ENCODE data around the gene C1orf35. TPM values are rescaled to one million over a fixed set of nuclear protein-coding genes. Genes with fewer than 3 reads are reported as not detected.

The C1orf35 gene
- total RNA-seq, 1 donor = 5.4 TPM

- DNase-seq (ENCODE audit: insufficient read length, low spot score, missing footprints) = no peak
- Histone ChIP-seq H3K9me3 (ENCODE audit: low read depth, low read length) (no peaks in the 10 kb centered on the region), H3K79me2 (ENCODE audit: insufficient read depth, low read length) (no peaks in the 10 kb centered on the region), H2AFZ (ENCODE audit: low read length) (no peak overlapping the region), H3K27ac (ENCODE audit: low read depth, low read length) (no peak overlapping the region), H3K4me1 (ENCODE audit: insufficient read depth, low read length) (no peaks in the 10 kb centered on the region), H3K27me3 (ENCODE audit: insufficient read depth, low read length) (peaks cover 1% of the 10 kb centered on the region), H3K4me3 (ENCODE audit: insufficient read depth, low read length) (no peak overlapping the region), H3K4me2 (ENCODE audit: insufficient read depth, low read length) (no peak overlapping the region), H4K20me1 (ENCODE audit: insufficient read depth, low read length) (peaks cover 32% of the 10 kb centered on the region), H3K36me3 (ENCODE audit: insufficient read depth, low read length) (no peaks in the 10 kb centered on the region)
- no peak for TF ChIP-seq CTCF (IDR thresholded peaks at IDR 0.05; ENCODE audit: extremely low read depth, low read depth, low read length)
These were observed 30.5 kb downstream of the C1orf35 start for GRCh38 chr1:228072658-228073043.

- peaks cover 7% of the 10 kb centered on the region for H3K27me3 ChIP-seq (ENCODE audit: insufficient read depth, low read length)
- no peaks in the 10 kb centered on the region for H3K79me2 ChIP-seq (ENCODE audit: insufficient read depth, low read length)
- no peaks in the 10 kb centered on the region for H3K9me3 ChIP-seq (ENCODE audit: low read depth, low read length)
- no peaks in the 10 kb centered on the region for H3K36me3 ChIP-seq (ENCODE audit: insufficient read depth, low read length)
- no peak for DNase-seq (ENCODE audit: insufficient read length, low spot score, missing footprints)
- no peak overlapping the region for H3K4me2 ChIP-seq (ENCODE audit: insufficient read depth, low read length)
- no peak overlapping the region for H2AFZ ChIP-seq (ENCODE audit: low read length)
- peaks cover 26% of the 10 kb centered on the region for H4K20me1 ChIP-seq (ENCODE audit: insufficient read depth, low read length)
- no peaks in the 10 kb centered on the region for H3K4me1 ChIP-seq (ENCODE audit: insufficient read depth, low read length)
- no peak overlapping the region for H3K4me3 ChIP-seq (ENCODE audit: insufficient read depth, low read length)
- H3K27ac ChIP-seq (ENCODE audit: low read depth, low read length) = no peak overlapping the region
- TF ChIP-seq CTCF (IDR thresholded peaks at IDR 0.05; ENCODE audit: extremely low read depth, low read depth, low read length) = no peak
These were observed 31.1 kb downstream of the C1orf35 start for GRCh38 chr1:228071839-228072657.

- Histone ChIP-seq H3K4me3 (ENCODE audit: insufficient read depth, low read length) (no peak overlapping the region), H3K27ac (ENCODE audit: low read depth, low read length) (no peak overlapping the region), H3K79me2 (ENCODE audit: insufficient read depth, low read length) (no peaks in the 10 kb centered on the region), H3K4me2 (ENCODE audit: insufficient read depth, low read length) (no peak overlapping the region), H3K9me3 (ENCODE audit: low read depth, low read length) (no peaks in the 10 kb centered on the region), H3K36me3 (ENCODE audit: insufficient read depth, low read length) (no peaks in the 10 kb centered on the region), H3K4me1 (ENCODE audit: insufficient read depth, low read length) (no peaks in the 10 kb centered on the region), H4K20me1 (ENCODE audit: insufficient read depth, low read length) (peaks cover 16% of the 10 kb centered on the region), H2AFZ (ENCODE audit: low read length) (no peak overlapping the region), H3K27me3 (ENCODE audit: insufficient read depth, low read length) (peaks cover 11% of the 10 kb centered on the region)
- DNase-seq (ENCODE audit: insufficient read length, low spot score, missing footprints) = no peak
- no peak for TF ChIP-seq CTCF (IDR thresholded peaks at IDR 0.05; ENCODE audit: extremely low read depth, low read depth, low read length)
These were observed 32.3 kb downstream of the C1orf35 start for GRCh38 chr1:228070851-228071250.

GRCh38 chr1:228070173-228070572, 33.0 kb downstream of the C1orf35 start:
- no peak overlapping the region for H3K27ac ChIP-seq (ENCODE audit: low read depth, low read length)
- TF ChIP-seq CTCF (IDR thresholded peaks at IDR 0.05; ENCODE audit: extremely low read depth, low read depth, low read length) = no peak
- DNase-seq (ENCODE audit: insufficient read length, low spot score, missing footprints) = no peak
- H3K4me1 ChIP-seq (ENCODE audit: insufficient read depth, low read length) = no peaks in the 10 kb centered on the region
- H3K27me3 ChIP-seq (ENCODE audit: insufficient read depth, low read length) = peaks cover 14% of the 10 kb centered on the region
- H3K4me3 ChIP-seq (ENCODE audit: insufficient read depth, low read length) = no peak overlapping the region
- H3K36me3 ChIP-seq (ENCODE audit: insufficient read depth, low read length) = no peaks in the 10 kb centered on the region
- H4K20me1 ChIP-seq (ENCODE audit: insufficient read depth, low read length) = peaks cover 13% of the 10 kb centered on the region
- no peak overlapping the region for H2AFZ ChIP-seq (ENCODE audit: low read length)
- no peaks in the 10 kb centered on the region for H3K79me2 ChIP-seq (ENCODE audit: insufficient read depth, low read length)
- H3K4me2 ChIP-seq (ENCODE audit: insufficient read depth, low read length) = no peak overlapping the region
- H3K9me3 ChIP-seq (ENCODE audit: low read depth, low read length) = no peaks in the 10 kb centered on the region

Measured in osteoblast (primary cell).